Ishikawa (cell line): Measurements from ENCODE around the gene CLIC2.
"Not testable (repeated sequence)": the region's sequence is repeated elsewhere in the genome, so short reads cannot be mapped to it uniquely, and the experiment has no call there.

Experiments used
- CEBPB ChIP-seq: IDR thresholded peaks from 2 replicates; pipeline ENCODE4 v1.6.1; 2012
- CREB1 ChIP-seq: IDR thresholded peaks from 2 replicates; pipeline ENCODE4 v1.6.1; 2012; ENCODE audit warnings: low read depth
- EGR1 ChIP-seq: IDR thresholded peaks from 2 replicates; pipeline ENCODE4 v1.6.1; 2012
- EP300 ChIP-seq: IDR thresholded peaks from 2 replicates; pipeline ENCODE4 v1.6.1; 2012; ENCODE audit warnings: borderline replicate concordance
- FOXM1 ChIP-seq: IDR thresholded peaks from 2 replicates; pipeline ENCODE4 v1.6.1; 2012; ENCODE audit warnings: low read depth, borderline replicate concordance
- NFIC ChIP-seq: IDR thresholded peaks from 2 replicates; pipeline ENCODE4 v1.6.1; 2012
- RAD21 ChIP-seq: IDR thresholded peaks from 2 replicates; pipeline ENCODE4 v1.6.1; 2012; ENCODE audit warnings: low read depth
- TAF1 ChIP-seq: IDR thresholded peaks from 2 replicates; pipeline ENCODE4 v1.6.1; 2012; ENCODE audit warnings: low read depth, mild to moderate bottlenecking
- TCF12 ChIP-seq: IDR thresholded peaks from 2 replicates; pipeline ENCODE4 v1.6.1; 2012; ENCODE audit warnings: low read depth
- TEAD4 ChIP-seq: IDR thresholded peaks from 2 replicates; pipeline ENCODE4 v1.6.1; 2012
- YY1 ChIP-seq: IDR thresholded peaks from 2 replicates; pipeline ENCODE4 v1.6.1; 2012; ENCODE audit warnings: low read depth
- ZBTB7A ChIP-seq: IDR thresholded peaks from 2 replicates; pipeline ENCODE4 v1.6.1; 2012; ENCODE audit warnings: low read depth
- TF ChIP-seq, protein P1 (sequence below): IDR thresholded peaks from 2 replicates; pipeline ENCODE4 v1.6.1; 2012; ENCODE audit warnings: low read depth, mild to moderate bottlenecking
- TF ChIP-seq, protein P2 (sequence below): IDR thresholded peaks from 2 replicates; pipeline ENCODE4 v1.6.1; 2012
- TF ChIP-seq, protein P3 (sequence below): IDR thresholded peaks from 2 replicates; pipeline ENCODE4 v1.6.1; 2012

The CLIC2 gene

DNA sequence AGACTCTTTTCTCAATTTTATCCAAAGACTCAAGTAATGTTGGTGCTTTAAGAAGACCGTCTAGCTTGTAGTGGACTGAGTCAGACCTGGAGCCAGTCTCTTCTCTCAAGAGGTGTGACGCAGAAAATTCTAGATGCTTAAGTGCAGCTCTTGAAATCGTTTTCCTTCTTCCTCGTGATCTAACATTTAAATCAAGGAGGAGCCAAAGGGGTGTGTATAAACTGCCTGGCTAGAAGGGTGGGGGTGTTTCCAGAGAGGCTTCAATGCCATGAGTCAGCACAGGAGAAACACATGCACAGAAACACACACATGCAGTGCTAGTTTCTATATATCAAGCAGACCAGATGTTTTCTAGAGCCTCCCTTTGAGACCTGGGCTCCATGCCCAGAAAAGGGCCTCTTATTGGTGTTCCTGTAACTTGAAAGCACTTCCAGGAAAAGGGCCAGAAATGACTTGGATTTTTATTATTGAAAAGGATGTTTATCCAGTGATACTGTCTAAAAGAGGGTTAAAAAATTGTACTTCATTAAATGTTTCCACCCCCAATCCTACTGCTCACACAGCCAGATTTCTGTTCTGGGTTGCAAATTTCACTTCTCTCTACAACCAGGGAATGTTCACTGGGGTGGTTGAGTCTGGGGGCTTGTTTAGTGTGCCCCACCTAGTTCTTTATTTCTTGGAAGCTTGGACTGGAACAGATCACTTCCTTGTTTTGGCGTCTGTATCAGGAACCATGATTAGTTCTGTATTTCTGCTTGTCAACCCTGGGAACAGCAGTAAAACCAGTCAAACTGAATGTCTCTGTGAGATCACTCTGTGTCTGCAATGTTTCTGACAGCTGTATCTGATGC is at the start of gene CLIC2:
TSS of gene CLIC2 (minus strand) at position 129 of the 851 bp plus-strand sequence. CDS start 187 bp downstream, outside the sequence.
- TF ChIP-seq TCF12 (no peak), CEBPB (no peak), EGR1 (no peak), CREB1 (no peak)

DNA sequence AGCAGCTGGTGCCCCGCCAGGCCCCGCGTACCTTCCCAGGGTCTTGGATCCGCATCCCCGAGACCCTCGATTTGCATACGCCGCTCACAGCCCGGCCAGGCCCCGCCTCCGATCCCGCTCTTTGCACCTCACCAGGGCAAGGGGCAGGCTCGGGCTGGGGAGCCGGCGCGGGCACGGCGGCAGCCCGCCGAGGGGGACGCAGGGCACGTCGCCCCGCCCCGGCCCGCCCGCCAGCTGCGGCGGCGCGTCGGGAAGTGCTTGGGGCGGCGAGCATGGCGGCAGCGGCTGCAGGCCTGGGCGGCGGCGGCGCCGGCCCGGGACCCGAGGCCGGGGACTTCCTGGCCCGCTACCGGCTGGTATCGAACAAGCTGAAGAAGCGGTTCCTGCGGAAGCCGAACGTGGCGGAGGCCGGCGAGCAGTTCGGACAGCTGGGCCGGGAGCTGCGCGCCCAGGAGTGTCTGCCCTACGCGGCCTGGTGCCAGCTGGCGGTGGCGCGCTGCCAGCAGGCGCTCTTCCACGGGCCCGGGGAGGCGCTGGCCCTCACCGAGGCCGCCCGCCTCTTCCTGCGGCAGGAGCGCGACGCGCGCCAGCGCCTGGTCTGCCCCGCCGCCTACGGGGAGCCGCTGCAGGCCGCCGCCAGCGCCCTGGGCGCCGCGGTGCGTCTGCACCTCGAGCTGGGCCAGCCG is 47.6 kb upstream of the CLIC2 start, which contains the start of gene F8A2:
TSS of gene F8A2 (plus strand) at position 253 of the 686 bp plus-strand sequence. CDS start at position 273, 20 bp downstream.
- not testable (repeated sequence) for TF ChIP-seq EP300, TAF1, RAD21

DNA sequence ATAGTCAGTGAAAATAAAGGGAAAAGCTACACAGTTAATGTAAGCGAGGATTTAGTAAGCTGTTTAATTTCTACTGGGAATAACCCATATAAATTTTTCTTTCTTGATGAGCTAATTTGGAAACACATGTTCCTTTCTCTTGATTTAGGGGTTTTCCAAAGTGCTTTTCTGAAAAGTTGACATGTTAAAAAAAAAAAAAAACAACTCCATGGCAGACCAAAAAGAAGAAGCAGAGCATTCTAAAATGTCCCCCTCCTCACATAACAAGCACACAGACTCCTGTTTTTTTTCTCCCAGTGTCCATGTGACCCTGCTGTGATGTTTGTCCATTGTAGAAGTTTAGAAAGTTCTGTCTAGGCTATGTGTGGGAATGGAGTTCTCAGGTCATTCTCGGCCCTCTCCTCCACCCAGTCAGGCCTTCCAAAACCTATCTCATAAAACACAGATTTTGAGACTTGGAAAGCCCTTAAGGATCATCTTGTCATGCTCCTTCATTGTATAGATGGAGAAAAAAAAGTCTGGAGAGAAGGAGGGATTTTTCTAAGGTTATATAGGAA is 792 bp downstream of the CLIC2 start:
- TF ChIP-seq, protein P1, sequence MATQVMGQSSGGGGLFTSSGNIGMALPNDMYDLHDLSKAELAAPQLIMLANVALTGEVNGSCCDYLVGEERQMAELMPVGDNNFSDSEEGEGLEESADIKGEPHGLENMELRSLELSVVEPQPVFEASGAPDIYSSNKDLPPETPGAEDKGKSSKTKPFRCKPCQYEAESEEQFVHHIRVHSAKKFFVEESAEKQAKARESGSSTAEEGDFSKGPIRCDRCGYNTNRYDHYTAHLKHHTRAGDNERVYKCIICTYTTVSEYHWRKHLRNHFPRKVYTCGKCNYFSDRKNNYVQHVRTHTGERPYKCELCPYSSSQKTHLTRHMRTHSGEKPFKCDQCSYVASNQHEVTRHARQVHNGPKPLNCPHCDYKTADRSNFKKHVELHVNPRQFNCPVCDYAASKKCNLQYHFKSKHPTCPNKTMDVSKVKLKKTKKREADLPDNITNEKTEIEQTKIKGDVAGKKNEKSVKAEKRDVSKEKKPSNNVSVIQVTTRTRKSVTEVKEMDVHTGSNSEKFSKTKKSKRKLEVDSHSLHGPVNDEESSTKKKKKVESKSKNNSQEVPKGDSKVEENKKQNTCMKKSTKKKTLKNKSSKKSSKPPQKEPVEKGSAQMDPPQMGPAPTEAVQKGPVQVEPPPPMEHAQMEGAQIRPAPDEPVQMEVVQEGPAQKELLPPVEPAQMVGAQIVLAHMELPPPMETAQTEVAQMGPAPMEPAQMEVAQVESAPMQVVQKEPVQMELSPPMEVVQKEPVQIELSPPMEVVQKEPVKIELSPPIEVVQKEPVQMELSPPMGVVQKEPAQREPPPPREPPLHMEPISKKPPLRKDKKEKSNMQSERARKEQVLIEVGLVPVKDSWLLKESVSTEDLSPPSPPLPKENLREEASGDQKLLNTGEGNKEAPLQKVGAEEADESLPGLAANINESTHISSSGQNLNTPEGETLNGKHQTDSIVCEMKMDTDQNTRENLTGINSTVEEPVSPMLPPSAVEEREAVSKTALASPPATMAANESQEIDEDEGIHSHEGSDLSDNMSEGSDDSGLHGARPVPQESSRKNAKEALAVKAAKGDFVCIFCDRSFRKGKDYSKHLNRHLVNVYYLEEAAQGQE: no peak
- TF ChIP-seq, protein P2, sequence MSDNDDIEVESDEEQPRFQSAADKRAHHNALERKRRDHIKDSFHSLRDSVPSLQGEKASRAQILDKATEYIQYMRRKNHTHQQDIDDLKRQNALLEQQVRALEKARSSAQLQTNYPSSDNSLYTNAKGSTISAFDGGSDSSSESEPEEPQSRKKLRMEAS: no peak
- TF ChIP-seq EP300 (no peak), EGR1 (no peak), TAF1 (no peak), YY1 (no peak), NFIC (no peak), CEBPB (no peak), TCF12 (no peak), TEAD4 (no peak), RAD21 (no peak), FOXM1 (no peak), CREB1 (no peak), ZBTB7A (no peak)
- TF ChIP-seq, protein P3, sequence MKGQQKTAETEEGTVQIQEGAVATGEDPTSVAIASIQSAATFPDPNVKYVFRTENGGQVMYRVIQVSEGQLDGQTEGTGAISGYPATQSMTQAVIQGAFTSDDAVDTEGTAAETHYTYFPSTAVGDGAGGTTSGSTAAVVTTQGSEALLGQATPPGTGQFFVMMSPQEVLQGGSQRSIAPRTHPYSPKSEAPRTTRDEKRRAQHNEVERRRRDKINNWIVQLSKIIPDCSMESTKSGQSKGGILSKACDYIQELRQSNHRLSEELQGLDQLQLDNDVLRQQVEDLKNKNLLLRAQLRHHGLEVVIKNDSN: no peak

DNA sequence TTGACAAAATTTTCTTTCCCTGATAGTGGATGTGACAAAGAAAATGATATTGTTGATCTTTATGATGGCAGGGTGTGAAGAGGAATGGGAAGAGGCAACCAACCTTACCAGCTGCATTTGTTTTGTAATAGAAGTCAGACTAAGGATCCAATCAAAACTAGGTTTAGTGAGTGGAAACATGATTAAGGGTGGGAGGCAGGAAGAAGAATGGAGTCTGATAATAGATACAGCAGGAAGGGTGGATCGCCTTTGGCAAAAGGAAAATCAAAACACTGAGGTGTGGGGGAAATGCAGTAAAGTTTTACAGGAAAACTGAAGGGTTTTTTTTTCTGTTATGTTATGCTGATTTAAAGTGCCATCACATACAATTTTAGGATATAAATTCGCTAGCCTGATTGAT is 3.4 kb downstream of the CLIC2 start:
- TF ChIP-seq RAD21 (no peak), TAF1 (no peak), CREB1 (no peak), ZBTB7A (no peak), EGR1 (no peak), CEBPB (no peak), YY1 (no peak), EP300 (no peak), TEAD4 (no peak), TCF12 (no peak), NFIC (no peak), FOXM1 (no peak)
- TF ChIP-seq, protein P3: no peak
- TF ChIP-seq, protein P1: no peak
- TF ChIP-seq, protein P2: no peak

DNA sequence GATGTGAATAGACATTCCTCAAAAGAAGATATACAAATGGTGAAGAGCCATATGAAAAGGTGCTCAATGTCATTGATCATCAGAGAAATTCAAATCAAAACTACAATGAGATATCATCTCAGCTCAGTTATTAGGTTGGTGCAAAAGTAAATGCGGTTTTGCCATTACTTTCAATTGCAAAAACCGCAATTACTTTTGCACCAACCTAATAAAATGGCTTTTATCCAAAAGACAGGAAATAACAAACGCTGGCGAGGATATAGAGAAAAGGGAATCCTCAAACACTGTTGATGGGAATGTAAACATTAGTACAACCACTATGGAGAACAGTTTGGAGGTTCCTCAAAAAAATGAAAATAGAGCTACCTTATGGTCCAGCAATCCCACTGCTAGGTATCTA is 5.1 kb downstream of the CLIC2 start:
- TF ChIP-seq, protein P3: no peak
- TF ChIP-seq, protein P2: no peak
- TF ChIP-seq FOXM1 (no peak), EGR1 (no peak)
- TF ChIP-seq, protein P1: no peak
